Parathyroid adenoma (tissue), 2 donors: Measurements from ENCODE around the gene ENDOV.

Source experiments
- H2AFZ ChIP-seq: fragments of 300-600 bp; sonication (generic); one replicate; pipeline ENCODE4 v1.7.0; 2017; ENCODE audit warnings: antibody characterized with exemption, mild to moderate bottlenecking
- H3K27ac ChIP-seq: fragments of 300-600 bp; sonication (generic); one replicate; pipeline ENCODE4 v1.7.0; 2017
- H3K27me3 ChIP-seq: fragments of 300-600 bp; sonication (generic); one replicate; pipeline ENCODE4 v1.7.0; 2017; ENCODE audit warnings: low read length; ENCODE audit not compliant: control insufficient read depth, insufficient read depth
- H3K36me3 ChIP-seq: fragments of 300-600 bp; sonication (generic); one replicate; pipeline ENCODE4 v1.7.0; 2017; ENCODE audit warnings: low read length; ENCODE audit not compliant: control insufficient read depth, insufficient read depth
- H3K4me1 ChIP-seq: fragments of 300-600 bp; sonication (generic); one replicate; pipeline ENCODE4 v1.7.0; 2017; ENCODE audit warnings: control low read depth
- H3K4me2 ChIP-seq: fragments of 300-600 bp; sonication (generic); one replicate; pipeline ENCODE4 v1.7.0; 2017; ENCODE audit warnings: low read length
- H3K4me3 ChIP-seq: fragments of 300-600 bp; sonication (generic); one replicate; pipeline ENCODE4 v1.7.0; 2017; ENCODE audit warnings: low read depth, low read length
- H3K79me2 ChIP-seq: fragments of 300-600 bp; sonication (generic); one replicate; pipeline ENCODE4 v1.7.0; 2017; ENCODE audit warnings: control low read depth
- H3K9ac ChIP-seq: fragments of 300-600 bp; sonication (generic); one replicate; pipeline ENCODE4 v1.7.0; 2017; ENCODE audit warnings: mild to moderate bottlenecking
- H3K9me3 ChIP-seq: fragments of 300-600 bp; sonication (generic); one replicate; pipeline ENCODE4 v1.7.0; 2017; ENCODE audit warnings: low read length; ENCODE audit not compliant: control insufficient read depth
- CTCF ChIP-seq: fragments of 300-600 bp; sonication (generic); IDR thresholded peaks from one replicate; pipeline ENCODE4 v1.7.0; 2017; ENCODE audit warnings: antibody characterized with exemption, mild to moderate bottlenecking
- donor health status: primary hyperparathyroidism.

ENDOV gene

GRCh38 chr17:80469667-80470066 is 54.7 kb downstream of the ENDOV start:
- Histone ChIP-seq H3K9ac (no peak overlapping the region), H3K4me2 (no peak overlapping the region), H3K9me3 (no peaks in the 10 kb centered on the region), H3K4me3 (no peak overlapping the region), H3K4me1 (no peaks in the 10 kb centered on the region), H3K79me2 (no peaks in the 10 kb centered on the region), H3K27ac (no peak overlapping the region), H3K27me3 (peaks cover 4% of the 10 kb centered on the region), H2AFZ (no peak overlapping the region), H3K36me3 (no peaks in the 10 kb centered on the region)
- TF ChIP-seq CTCF: no peak

- Histone ChIP-seq H3K9ac (no peak overlapping the region), H3K79me2 (no peaks in the 10 kb centered on the region), H3K9me3 (no peaks in the 10 kb centered on the region), H2AFZ (no peak overlapping the region), H3K4me3 (no peak overlapping the region), H3K4me2 (no peak overlapping the region), H3K27ac (no peak overlapping the region), H3K4me1 (no peaks in the 10 kb centered on the region), H3K27me3 (peaks cover 4% of the 10 kb centered on the region), H3K36me3 (no peaks in the 10 kb centered on the region)
- no peak for TF ChIP-seq CTCF
Measured at GRCh38 chr17:80470603-80471002, 55.6 kb downstream of the ENDOV start.

GRCh38 chr17:80471922-80472321 is 57.0 kb downstream of the ENDOV start:
- H3K9me3 ChIP-seq: no peaks in the 10 kb centered on the region
- TF ChIP-seq CTCF: no peak
- H3K4me2 ChIP-seq: no peak overlapping the region
- no peaks in the 10 kb centered on the region for H3K79me2 ChIP-seq
- no peak overlapping the region for H2AFZ ChIP-seq
- peaks cover 6% of the 10 kb centered on the region for H3K27me3 ChIP-seq
- H3K4me3 ChIP-seq: no peak overlapping the region
- no peaks in the 10 kb centered on the region for H3K4me1 ChIP-seq
- H3K36me3 ChIP-seq: no peaks in the 10 kb centered on the region
- no peak overlapping the region for H3K9ac ChIP-seq
- no peak overlapping the region for H3K27ac ChIP-seq

GRCh38 chr17:80472996-80473395 is 58.0 kb downstream of the ENDOV start:
- no peaks in the 10 kb centered on the region for H3K79me2 ChIP-seq
- H3K9ac ChIP-seq: no peak overlapping the region
- H3K27me3 ChIP-seq: peaks cover 17% of the 10 kb centered on the region
- no peaks in the 10 kb centered on the region for H3K9me3 ChIP-seq
- no peaks in the 10 kb centered on the region for H3K36me3 ChIP-seq
- no peak overlapping the region for H3K27ac ChIP-seq
- no peak overlapping the region for H3K4me3 ChIP-seq
- no peak overlapping the region for H3K4me2 ChIP-seq
- no peak for TF ChIP-seq CTCF
- no peaks in the 10 kb centered on the region for H3K4me1 ChIP-seq
- H2AFZ ChIP-seq: no peak overlapping the region

GRCh38 chr17:80473701-80474100 is 58.7 kb downstream of the ENDOV start:
- no peak for TF ChIP-seq CTCF
- Histone ChIP-seq H3K9me3 (no peaks in the 10 kb centered on the region), H3K27ac (no peak overlapping the region), H3K27me3 (peaks cover 24% of the 10 kb centered on the region), H3K36me3 (no peaks in the 10 kb centered on the region), H3K79me2 (no peaks in the 10 kb centered on the region), H3K4me1 (no peaks in the 10 kb centered on the region), H2AFZ (no peak overlapping the region), H3K4me3 (no peak overlapping the region), H3K9ac (no peak overlapping the region), H3K4me2 (no peak overlapping the region)
